GM12873 (cell line): Measurements from ENCODE around the gene ZNF132.

Experiments used
- TF ChIP-seq, protein P1 (sequence below): IDR thresholded peaks from 2 replicates; pipeline ENCODE4 v1.5.1; 2012; ENCODE audit warnings: low read depth, mild to moderate bottlenecking, moderate library complexity, low read length, control low read depth; ENCODE audit not compliant: insufficient read depth; ENCODE audit errors: missing control alignments

ZNF132 gene

DNA sequence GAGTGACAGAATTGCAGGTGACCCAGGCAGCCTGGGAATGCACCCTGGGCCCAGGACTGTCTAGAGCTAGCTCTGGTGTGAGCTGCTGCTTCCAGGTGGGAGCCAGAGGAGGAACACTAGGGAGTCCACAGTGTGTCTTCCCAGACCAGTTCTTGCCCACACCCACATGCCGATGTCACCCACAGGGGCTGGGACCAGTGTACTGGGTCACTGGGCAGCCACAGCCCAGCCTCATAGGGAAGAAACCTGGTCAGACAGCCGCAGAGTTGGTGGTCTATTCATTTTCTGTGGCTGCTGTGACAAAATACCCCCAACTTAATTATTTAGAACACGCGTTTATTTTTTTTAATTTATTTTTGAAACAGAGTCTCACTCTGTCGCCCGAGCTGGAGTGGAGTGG, 41.4 kb downstream of the ZNF132 start:
- TF ChIP-seq, protein P1, sequence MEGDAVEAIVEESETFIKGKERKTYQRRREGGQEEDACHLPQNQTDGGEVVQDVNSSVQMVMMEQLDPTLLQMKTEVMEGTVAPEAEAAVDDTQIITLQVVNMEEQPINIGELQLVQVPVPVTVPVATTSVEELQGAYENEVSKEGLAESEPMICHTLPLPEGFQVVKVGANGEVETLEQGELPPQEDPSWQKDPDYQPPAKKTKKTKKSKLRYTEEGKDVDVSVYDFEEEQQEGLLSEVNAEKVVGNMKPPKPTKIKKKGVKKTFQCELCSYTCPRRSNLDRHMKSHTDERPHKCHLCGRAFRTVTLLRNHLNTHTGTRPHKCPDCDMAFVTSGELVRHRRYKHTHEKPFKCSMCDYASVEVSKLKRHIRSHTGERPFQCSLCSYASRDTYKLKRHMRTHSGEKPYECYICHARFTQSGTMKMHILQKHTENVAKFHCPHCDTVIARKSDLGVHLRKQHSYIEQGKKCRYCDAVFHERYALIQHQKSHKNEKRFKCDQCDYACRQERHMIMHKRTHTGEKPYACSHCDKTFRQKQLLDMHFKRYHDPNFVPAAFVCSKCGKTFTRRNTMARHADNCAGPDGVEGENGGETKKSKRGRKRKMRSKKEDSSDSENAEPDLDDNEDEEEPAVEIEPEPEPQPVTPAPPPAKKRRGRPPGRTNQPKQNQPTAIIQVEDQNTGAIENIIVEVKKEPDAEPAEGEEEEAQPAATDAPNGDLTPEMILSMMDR = no peak

DNA sequence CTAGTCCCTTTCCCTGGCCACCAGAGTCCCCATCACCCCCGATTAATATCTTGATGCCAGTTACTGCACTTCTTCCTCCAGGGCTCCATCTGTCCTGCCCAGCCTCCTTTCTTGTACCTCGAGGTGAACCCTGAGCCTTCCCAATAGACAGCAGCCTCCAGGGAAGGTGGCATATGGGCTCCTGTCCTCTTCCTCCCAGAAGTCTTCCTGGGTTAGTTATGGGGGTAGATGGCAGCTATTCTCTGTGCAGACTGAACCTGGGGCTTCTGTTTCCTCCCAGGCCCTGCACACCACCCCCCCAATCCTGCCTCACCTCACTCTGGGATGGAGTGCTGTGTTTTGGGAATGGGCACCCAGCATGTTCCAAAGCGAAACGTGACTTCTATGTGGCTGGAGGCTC, 41.9 kb downstream of the ZNF132 start:
- TF ChIP-seq, protein P1 = no peak

DNA sequence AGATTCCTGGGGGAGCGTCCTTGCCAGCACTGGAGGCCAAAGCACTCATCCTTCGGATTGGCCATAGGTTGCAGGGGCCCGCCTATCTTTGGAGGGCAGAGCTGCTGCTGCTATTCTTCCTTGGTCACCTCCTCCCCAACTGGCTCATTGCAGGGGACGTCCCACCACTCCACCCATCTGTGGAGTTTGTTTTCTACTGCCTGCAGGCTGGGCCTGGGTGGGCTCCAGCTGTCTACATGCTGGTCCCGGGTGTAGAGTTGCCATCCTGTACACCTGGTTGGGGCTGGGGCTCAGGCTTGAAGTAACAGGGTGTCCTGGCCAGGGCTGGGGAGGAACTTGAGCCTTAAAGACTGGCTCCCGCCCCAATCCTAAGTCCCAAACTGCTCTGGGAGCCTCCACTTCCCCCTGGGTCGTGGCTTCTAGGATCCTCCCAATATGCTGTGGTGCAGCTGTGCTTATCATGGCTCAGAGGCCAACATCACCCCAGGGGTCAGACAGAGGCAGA, 42.4 kb downstream of the ZNF132 start:
- TF ChIP-seq, protein P1 = no peak

DNA sequence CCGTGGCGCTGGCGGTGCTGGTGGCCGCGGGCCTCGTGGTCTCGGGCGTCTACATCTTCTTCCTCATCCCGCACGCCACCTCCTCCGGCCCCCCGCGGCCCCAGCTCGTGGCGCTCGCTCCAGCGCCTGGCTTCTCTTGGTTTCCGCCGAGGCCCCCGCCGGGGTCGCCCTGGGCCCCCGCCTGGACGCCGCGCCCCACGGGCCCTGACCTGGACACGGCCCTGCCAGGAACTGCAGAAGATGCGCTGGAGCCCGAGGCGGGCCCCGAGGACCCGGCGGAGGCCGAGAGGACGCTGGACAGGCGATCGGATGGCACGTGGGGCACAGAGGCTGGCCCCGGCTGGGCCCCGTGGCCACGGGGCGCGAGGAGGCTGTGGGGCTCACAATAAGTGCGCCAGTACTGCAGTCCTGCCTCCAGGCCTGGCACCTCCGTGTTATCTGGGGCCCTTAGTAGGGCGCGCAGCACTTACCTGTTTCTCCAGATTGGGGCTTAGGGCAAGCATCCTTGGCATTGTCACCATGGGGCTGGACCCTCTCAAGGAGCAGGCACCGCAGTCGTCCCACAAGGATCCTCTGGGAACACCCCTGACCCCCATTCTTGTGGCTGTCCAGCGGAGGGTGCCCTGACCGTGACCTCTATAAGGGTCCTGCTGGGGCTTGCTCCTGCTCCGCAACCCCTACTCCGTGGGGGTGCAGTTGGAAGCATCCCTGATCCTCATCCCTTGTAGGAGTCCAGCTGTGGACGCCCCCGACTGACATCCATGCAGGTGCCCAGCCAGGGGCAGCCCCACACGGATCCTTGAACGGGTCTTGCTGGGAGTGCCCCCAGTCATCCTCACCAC, 43.0 kb downstream of the ZNF132 start:
- TF ChIP-seq, protein P1 = no peak

DNA sequence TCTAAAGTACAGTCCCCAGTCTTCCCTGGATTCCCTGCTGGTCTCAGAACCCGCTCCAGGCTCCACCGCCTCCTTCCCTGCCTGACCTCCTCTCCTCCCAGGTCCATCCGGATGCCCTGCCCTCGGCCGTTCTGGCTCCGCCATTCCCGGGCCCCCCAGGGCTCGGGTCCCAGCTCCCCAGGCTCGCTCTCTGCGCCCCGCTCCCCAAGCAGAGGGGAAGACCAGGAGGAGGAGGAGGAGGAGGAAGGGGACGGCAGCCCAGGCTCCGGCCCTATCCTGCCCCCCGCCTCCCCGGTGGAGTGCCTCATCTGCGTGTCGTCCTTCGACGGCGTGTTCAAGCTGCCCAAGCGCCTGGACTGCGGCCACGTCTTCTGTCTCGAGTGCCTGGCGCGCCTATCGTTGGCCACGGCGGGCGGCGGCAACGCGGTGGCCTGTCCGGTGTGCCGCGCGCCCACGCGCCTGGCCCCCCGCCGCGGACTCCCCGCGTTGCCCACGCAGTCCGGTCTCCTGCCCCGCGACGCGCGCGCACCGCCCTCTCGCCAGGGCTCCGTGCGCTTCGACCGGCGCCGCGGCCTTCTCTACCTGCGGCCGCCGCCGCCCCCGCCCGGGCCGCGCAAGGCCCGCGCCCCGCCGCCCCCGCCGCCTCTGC, 43.9 kb downstream of the ZNF132 start:
- TF ChIP-seq, protein P1 = no peak

DNA sequence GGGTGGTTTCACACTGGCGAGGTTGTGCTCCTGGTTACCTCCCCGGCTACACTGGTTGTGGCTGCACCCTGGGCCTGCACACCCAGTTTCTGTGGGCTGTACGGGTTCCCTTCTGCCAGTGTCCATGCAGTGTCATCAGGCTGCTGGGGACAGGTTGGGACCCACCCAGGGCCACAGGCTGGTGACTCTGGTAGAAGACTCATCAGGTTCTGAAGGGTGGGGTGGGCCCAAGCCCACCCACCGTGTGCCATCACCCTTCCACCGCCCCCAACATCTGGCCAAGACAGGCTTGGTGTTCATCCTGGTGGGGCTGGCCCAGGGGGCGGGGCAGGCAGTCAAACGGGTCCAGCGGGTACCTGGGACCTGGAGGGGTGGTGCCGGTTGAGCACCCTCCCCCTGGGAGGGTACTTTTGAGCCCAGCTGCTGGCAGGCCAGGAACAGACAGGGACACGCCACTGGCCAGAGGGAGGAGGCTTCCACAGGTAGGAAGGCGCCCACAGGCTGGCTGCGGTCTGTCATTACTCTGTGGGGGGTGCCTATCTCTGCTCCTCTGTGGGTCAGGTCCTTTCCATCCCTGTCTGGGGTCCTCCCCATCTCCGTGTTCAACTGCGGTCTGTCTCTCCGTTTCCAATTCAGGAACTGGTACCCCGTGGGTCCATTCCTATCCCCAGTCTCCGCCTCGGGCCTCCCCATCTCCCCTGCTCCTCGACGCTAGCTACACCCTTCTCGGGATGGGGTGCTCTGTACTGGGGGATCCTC, 44.6 kb downstream of the ZNF132 start, which contains the start of gene RNF225:
Gene RNF225 (plus strand): TSS at position 437 of the 759 bp plus-strand sequence. CDS start 434 bp downstream, outside the sequence.
- TF ChIP-seq, protein P1 = no peak
